Chondrocyte (in vitro differentiated cells): Measurements from ENCODE around the gene ITPK1. TPM values are rescaled to one million over a fixed set of nuclear protein-coding genes. Genes with fewer than 3 reads are reported as not detected.

Experiments used
- DNase-seq: peaks from one replicate; pipeline ENCODE4 v3.0.0; 2021; ENCODE audit warnings: mixed read lengths, low spot score
- H3K27ac Mint-ChIP-seq: one replicate; pipeline ENCODE4 v1.8.0; 2021; ENCODE audit warnings: mild to moderate bottlenecking, moderate library complexity, mixed read lengths; ENCODE audit not compliant: unreplicated experiment
- H3K27me3 Mint-ChIP-seq: 2 replicates; pipeline ENCODE4 v1.8.0; 2021; ENCODE audit warnings: low read depth, mixed read lengths
- H3K36me3 Mint-ChIP-seq: 2 replicates; pipeline ENCODE4 v1.8.0; 2021; ENCODE audit warnings: low read depth, mixed read lengths
- H3K4me1 Mint-ChIP-seq: 2 replicates; pipeline ENCODE4 v1.8.0; 2021; ENCODE audit warnings: low read depth, mild to moderate bottlenecking, mixed read lengths
- H3K4me3 Mint-ChIP-seq: one replicate; pipeline ENCODE4 v1.8.0; 2021; ENCODE audit warnings: mild to moderate bottlenecking, moderate library complexity, mixed read lengths; ENCODE audit not compliant: unreplicated experiment
- H3K9me3 Mint-ChIP-seq: 2 replicates; pipeline ENCODE4 v1.8.0; 2021; ENCODE audit warnings: low read depth, mixed read lengths
- total RNA-seq: library from RNA; stranded (reverse); gene quantifications from 3 replicates; pipeline ENCODE4 v1.2.1, GENCODE V29; 2021
- TF ChIP-seq, protein P1 (sequence below): fragments of 200-600 bp; sonication (generic); IDR thresholded peaks from 2 replicates; pipeline ENCODE4 v1.5.0; 2021; ENCODE audit warnings: antibody characterized with exemption, mild to moderate bottlenecking, moderate library complexity

ITPK1 gene
- total RNA-seq, 1 donor from 2014 or later: 27.7 TPM

DNA sequence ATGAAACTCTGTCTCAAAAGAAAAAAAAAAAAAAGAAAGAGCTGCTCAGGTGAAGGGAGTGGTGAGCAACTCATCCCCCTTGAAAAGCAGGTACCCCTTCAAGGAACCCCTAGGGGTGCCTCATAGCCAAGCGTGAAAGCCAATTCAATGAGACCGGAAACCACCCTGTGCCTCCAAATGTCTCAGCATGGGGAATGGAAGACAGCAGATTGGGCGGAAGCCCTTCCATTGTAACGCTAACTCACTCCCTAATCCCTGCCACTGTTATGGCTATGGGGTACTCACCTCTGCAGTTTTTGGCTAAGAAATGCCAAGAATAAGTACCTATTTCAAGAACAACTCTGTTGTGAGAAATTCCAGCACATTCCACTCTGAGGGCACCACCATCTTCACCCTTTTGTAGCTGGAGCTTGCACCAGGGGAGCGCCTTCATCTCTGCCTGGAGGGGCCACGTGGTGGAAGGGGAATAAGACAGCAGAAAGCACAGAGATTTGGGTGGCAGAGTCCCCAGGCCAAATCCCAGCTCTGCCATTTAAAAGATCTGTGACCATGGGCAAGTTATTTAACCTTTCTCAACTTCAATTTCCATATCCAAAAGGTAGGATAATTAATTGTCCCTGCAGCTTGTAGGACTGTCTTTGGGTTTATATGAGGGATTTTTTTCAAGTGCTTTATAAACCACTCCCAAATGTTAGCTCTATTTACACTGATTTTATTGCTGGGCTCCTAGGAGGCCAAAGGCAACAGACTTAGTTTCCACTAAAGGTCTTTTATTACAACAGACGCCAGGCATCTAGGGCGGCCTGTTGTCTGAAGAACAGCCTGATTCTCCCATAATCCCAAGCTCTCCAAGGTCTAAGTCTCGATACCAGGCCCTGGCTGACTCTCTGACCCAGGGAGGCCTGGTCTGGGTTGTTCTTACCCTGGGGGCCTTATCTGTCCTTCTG lies 63.9 kb downstream of the ITPK1 start:
- Mint-ChIP-seq H3K4me1 (peaks cover 20% of the 10 kb centered on the region), H3K36me3 (no peaks in the 10 kb centered on the region), H3K4me3 (no peak overlapping the region), H3K9me3 (no peaks in the 10 kb centered on the region), H3K27ac (no peak overlapping the region), H3K27me3 (no peaks in the 10 kb centered on the region)
- DNase-seq: no peak
- TF ChIP-seq, protein P1, sequence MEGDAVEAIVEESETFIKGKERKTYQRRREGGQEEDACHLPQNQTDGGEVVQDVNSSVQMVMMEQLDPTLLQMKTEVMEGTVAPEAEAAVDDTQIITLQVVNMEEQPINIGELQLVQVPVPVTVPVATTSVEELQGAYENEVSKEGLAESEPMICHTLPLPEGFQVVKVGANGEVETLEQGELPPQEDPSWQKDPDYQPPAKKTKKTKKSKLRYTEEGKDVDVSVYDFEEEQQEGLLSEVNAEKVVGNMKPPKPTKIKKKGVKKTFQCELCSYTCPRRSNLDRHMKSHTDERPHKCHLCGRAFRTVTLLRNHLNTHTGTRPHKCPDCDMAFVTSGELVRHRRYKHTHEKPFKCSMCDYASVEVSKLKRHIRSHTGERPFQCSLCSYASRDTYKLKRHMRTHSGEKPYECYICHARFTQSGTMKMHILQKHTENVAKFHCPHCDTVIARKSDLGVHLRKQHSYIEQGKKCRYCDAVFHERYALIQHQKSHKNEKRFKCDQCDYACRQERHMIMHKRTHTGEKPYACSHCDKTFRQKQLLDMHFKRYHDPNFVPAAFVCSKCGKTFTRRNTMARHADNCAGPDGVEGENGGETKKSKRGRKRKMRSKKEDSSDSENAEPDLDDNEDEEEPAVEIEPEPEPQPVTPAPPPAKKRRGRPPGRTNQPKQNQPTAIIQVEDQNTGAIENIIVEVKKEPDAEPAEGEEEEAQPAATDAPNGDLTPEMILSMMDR: no peak

DNA sequence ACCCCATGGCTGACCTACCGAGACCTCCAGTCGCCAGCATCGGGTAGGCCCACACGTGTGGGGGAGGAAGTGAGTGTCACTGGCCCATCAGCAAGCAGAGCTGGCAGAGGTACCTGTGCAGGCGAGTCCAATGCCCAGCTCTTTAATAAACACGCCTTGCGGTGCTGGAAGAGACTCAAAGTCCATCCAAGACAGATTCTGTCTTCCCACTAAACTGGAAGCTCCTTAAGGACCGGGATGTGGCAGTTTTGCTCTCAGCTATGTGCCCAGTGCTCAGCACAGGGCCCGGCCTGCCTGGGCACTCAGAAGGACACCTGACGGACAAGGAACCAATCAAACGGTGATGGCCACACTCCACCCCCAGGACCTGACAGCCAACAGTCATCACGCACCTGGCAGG lies 65.0 kb downstream of the ITPK1 start:
- Mint-ChIP-seq H3K4me1 (peaks cover 20% of the 10 kb centered on the region), H3K9me3 (no peaks in the 10 kb centered on the region), H3K27ac (no peak overlapping the region), H3K4me3 (no peak overlapping the region), H3K36me3 (peaks cover 1% of the 10 kb centered on the region), H3K27me3 (no peaks in the 10 kb centered on the region)
- TF ChIP-seq, protein P1: no peak
- DNase-seq: no peak

DNA sequence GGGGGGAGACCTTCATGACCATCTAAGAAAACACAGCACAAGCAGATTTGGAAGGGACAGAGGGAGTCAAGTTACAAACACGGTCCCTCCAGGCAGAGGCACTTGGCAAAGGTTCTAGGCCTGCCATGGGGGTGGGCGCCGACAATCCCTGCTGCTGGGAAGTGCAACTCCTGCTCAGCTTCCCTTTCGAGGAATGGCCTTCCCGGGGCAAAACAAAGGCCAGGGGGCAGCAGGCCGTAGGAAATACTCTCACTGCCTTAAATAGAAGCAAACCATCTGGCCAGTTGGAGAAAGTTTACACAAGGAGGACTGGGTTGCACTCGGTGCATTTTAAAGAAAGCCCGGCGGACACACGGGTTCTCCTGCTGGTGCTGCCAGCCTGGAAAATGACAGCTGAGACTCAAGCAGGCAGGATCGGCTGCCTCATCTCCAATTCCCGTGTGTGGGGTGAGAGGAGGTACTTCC lies 65.8 kb downstream of the ITPK1 start:
- Mint-ChIP-seq H3K4me3 (no peak overlapping the region), H3K36me3 (peaks cover 1% of the 10 kb centered on the region)

DNA sequence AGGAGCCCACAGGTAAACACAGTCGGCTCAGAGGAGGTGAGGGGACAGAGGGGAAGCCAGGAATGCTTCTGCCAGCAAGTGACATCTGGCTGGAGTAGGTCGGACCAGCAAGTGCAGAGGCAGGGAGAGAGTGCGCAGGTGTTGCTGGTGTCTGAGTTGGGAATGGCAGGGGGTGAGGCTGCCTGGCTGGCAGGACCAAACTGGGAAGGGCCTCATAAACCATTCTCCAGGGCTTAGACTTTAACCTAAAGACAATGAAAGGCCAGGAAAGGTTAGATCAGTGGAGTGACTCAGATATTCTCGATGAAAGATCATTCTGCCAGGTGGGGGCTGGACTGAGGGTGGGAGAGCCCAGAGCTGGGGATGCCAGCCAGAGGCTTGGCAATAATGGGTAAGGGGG lies 66.4 kb downstream of the ITPK1 start:
- H3K36me3 Mint-ChIP-seq: peaks cover 1% of the 10 kb centered on the region
- H3K27ac Mint-ChIP-seq: no peak overlapping the region
- H3K4me3 Mint-ChIP-seq: no peak overlapping the region
- H3K4me1 Mint-ChIP-seq: peaks cover 29% of the 10 kb centered on the region
- no peaks in the 10 kb centered on the region for H3K9me3 Mint-ChIP-seq
- TF ChIP-seq, protein P1: no peak
- H3K27me3 Mint-ChIP-seq: no peaks in the 10 kb centered on the region
- no peak for DNase-seq

More for the DNA sequence above, 65.8 kb downstream of the ITPK1 start:
- no peak for DNase-seq
- H3K4me1 Mint-ChIP-seq: peaks cover 27% of the 10 kb centered on the region
- H3K27ac Mint-ChIP-seq: no peak overlapping the region
- no peaks in the 10 kb centered on the region for H3K9me3 Mint-ChIP-seq
- no peaks in the 10 kb centered on the region for H3K27me3 Mint-ChIP-seq
- TF ChIP-seq, protein P1: no peak

DNA sequence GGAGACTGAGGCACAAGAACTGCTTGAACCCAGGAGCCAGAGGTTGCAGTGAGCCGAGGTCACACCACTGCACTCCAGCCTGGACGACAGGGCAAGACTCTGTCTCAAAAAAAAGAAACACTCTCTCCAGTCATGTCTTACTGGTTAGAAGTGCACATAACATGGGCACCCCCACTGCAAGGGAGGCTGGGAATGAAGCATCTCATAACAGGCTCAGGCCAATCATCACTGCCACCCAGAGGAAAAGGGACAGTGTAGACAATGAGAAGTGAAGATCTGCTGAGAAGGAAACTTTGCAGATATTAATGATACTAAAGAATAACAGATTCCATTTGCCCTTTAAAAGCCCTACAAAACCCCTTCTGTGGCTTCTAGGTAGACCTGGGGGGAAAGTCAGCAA lies 66.9 kb downstream of the ITPK1 start:
- DNase-seq: no peak
- TF ChIP-seq, protein P1: no peak
- Mint-ChIP-seq H3K27ac (no peak overlapping the region), H3K36me3 (peaks cover 1% of the 10 kb centered on the region), H3K9me3 (no peaks in the 10 kb centered on the region), H3K27me3 (no peaks in the 10 kb centered on the region), H3K4me3 (no peak overlapping the region), H3K4me1 (peaks cover 34% of the 10 kb centered on the region)
